ENCODE measurements around the gene S100B.

- TF ChIP-seq SUZ12 (IDR thresholded peaks at IDR 0.05; ENCODE audit: extremely low read depth, insufficient read depth, insufficient read length): no peak
- TF ChIP-seq ZNF274 (IDR thresholded peaks at IDR 0.05; ENCODE audit: low read depth, low read length): no peak
- TF ChIP-seq YY1 (IDR thresholded peaks at IDR 0.05; ENCODE audit: insufficient read depth, insufficient read length): no peak
Observed at GRCh38 chr21:46650476-46651098, 45.7 kb upstream of the S100B start.
